HEK293 (cell line): Measurements from ENCODE around the gene C1QTNF2.

Experiments
- ZBTB49 ChIP-seq: fragments of 450-650 bp; formaldehyde crosslinking; IDR thresholded peaks from 2 replicates; pipeline ENCODE4 v1.5.1; 2016; ENCODE audit warnings: missing biosample characterization, missing genetic modification characterization, low read depth
- ZNF274 ChIP-seq, 2 experiments: fragments of 200-500 bp in 1 of 2; fragments of 450-650 bp in 1 of 2; sonication (Bioruptor generic) in 1 of 2; formaldehyde crosslinking in 1 of 2; IDR thresholded peaks; 2 replicates each; pipeline versions ENCODE4 v1.5.1 to v1.6.1; 2014 to 2016; ENCODE audit warnings: borderline replicate concordance in 1 of 2, inconsistent platforms in 1 of 2, low read length in 1 of 2, missing biosample characterization in 1 of 2, missing genetic modification characterization in 1 of 2
- ZNF302 ChIP-seq: fragments of 450-650 bp; formaldehyde crosslinking; IDR thresholded peaks from 2 replicates; pipeline ENCODE4 v1.5.1; 2016; ENCODE audit warnings: missing biosample characterization, missing genetic modification characterization, low read depth
- TF ChIP-seq, protein P1 (sequence below): fragments of 450-650 bp; formaldehyde crosslinking; IDR thresholded peaks from 2 replicates; pipeline ENCODE4 v1.5.1; 2016; ENCODE audit warnings: missing biosample characterization, missing genetic modification characterization

GRCh38 chr5:160363211-160363610, 7.2 kb downstream of the C1QTNF2 start:
- TF ChIP-seq, protein P1, sequence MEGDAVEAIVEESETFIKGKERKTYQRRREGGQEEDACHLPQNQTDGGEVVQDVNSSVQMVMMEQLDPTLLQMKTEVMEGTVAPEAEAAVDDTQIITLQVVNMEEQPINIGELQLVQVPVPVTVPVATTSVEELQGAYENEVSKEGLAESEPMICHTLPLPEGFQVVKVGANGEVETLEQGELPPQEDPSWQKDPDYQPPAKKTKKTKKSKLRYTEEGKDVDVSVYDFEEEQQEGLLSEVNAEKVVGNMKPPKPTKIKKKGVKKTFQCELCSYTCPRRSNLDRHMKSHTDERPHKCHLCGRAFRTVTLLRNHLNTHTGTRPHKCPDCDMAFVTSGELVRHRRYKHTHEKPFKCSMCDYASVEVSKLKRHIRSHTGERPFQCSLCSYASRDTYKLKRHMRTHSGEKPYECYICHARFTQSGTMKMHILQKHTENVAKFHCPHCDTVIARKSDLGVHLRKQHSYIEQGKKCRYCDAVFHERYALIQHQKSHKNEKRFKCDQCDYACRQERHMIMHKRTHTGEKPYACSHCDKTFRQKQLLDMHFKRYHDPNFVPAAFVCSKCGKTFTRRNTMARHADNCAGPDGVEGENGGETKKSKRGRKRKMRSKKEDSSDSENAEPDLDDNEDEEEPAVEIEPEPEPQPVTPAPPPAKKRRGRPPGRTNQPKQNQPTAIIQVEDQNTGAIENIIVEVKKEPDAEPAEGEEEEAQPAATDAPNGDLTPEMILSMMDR (tag by site-specific recombination): no peak
- no peak for TF ChIP-seq ZBTB49 (tag by site-specific recombination)
- TF ChIP-seq ZNF302 (tag by site-specific recombination): no peak
- TF ChIP-seq ZNF274 (IDR thresholded peaks at IDR 0.05; ENCODE audit: low read length): no peak
- TF ChIP-seq ZNF274 (tag by site-specific recombination; IDR thresholded peaks at IDR 0.05; ENCODE audit: borderline replicate concordance): no peak
